HepG2 (cell line): ENCODE results near the gene TRIM31. TPM values are rescaled to one million over a fixed set of nuclear protein-coding genes. Genes with fewer than 3 reads are reported as not detected.
A peak's percentile ranks its signal among the peaks of the same experiment; 100 is the strongest.

ENCODE experiments used
- FOXK1 ChIP-seq: sonication (generic); formaldehyde crosslinking; IDR thresholded peaks from 2 replicates; pipeline ENCODE4 v1.4.0; 2020; ENCODE audit warnings: low read depth, missing genetic modification reagents, borderline replicate concordance
- HNF4G ChIP-seq, 2 experiments: sonication (generic) in 1 of 2; formaldehyde crosslinking in 1 of 2; IDR thresholded peaks; 2 replicates each; pipeline versions ENCODE4 v1.4.0 to v1.6.1; 2011 to 2020; ENCODE audit warnings: borderline replicate concordance in 2 of 2, low read depth in 2 of 2, mild to moderate bottlenecking in 2 of 2, low read length in 1 of 2, missing genetic modification reagents in 1 of 2, moderate library complexity in 1 of 2
- HNRNPH1 ChIP-seq: fragments of 200-400 bp; formaldehyde crosslinking; optimal IDR thresholded peaks from 2 replicates; pipeline ENCODE3; 2017; ENCODE audit warnings: mild to moderate bottlenecking, low read depth, low read length
- ISX ChIP-seq: sonication (generic); formaldehyde crosslinking; conservative IDR thresholded peaks from 2 replicates; pipeline ENCODE4 v1.5.0; 2020; ENCODE audit warnings: missing genetic modification reagents
- TAF1 ChIP-seq: sonication (generic); formaldehyde crosslinking; IDR thresholded peaks from 2 replicates; pipeline ENCODE4 v1.4.0; 2020; ENCODE audit warnings: missing genetic modification reagents
- ZBTB8A ChIP-seq: sonication (generic); formaldehyde crosslinking; IDR thresholded peaks from 2 replicates; pipeline ENCODE4 v1.4.0; 2020; ENCODE audit warnings: mild to moderate bottlenecking, low read depth, missing genetic modification reagents, borderline replicate concordance
- ZNF501 ChIP-seq: sonication (generic); formaldehyde crosslinking; IDR thresholded peaks from 2 replicates; pipeline ENCODE4 v1.5.1; 2020; ENCODE audit warnings: mild to moderate bottlenecking, moderate library complexity, missing genetic modification reagents
- polyA plus RNA-seq, 8 experiments: library from polyadenylated mRNA; depleted of rRNA in 3 of 8; stranded (reverse) in 7 of 8; unstranded in 1 of 8; fragments of >200 nt; fragmentation: Illumina TruSeq in 4 of 8; extraction: Trizol in 4 of 8; gene quantifications; 2 replicates each; pipeline versions ENCODE4 v1.2.1 to v1.2.3, GENCODE V29; 2011 to 2016; ENCODE audit warnings: low read depth in 4 of 8, missing spikeins in 1 of 8, mixed read lengths in 1 of 8; ENCODE audit not compliant: insufficient read depth in 1 of 8
- total RNA-seq, 5 experiments: library from RNA; depleted of rRNA; stranded (reverse); fragments of >200 nt; fragmentation: Illumina TruSeq; extraction: Trizol; gene quantifications; 2 replicates each; pipeline ENCODE4 v1.2.3, GENCODE V29; 2016; ENCODE audit warnings: low read depth in 1 of 5
- TF ChIP-seq, protein P1 (sequence below): sonication (generic); formaldehyde crosslinking; IDR thresholded peaks from 2 replicates; pipeline ENCODE4 v1.5.1; 2020; ENCODE audit warnings: mild to moderate bottlenecking, missing genetic modification reagents, borderline replicate concordance
- TF ChIP-seq, protein P2 (sequence below), 2 experiments: sonication (generic) in 1 of 2; formaldehyde crosslinking in 1 of 2; IDR thresholded peaks; 2 replicates each; pipeline versions ENCODE4 v1.5.1 to v1.6.1; 2011 to 2020; ENCODE audit warnings: borderline replicate concordance in 1 of 2, low read depth in 1 of 2, low read length in 1 of 2, mild to moderate bottlenecking in 1 of 2, missing genetic modification reagents in 1 of 2, moderate library complexity in 1 of 2
- TF ChIP-seq, protein P3 (sequence below): IDR thresholded peaks from 2 replicates; pipeline ENCODE4 v1.6.1; 2016; ENCODE audit warnings: low read depth, missing genetic modification reagents, missing compliant biosample characterization

Gene TRIM31
- total and polyA plus RNA-seq, 2 of the 13 experiments (the other 11 are each of a cell fraction or from before 2014, with no cell fraction given) = 0.13 to 0.51 TPM

DNA sequence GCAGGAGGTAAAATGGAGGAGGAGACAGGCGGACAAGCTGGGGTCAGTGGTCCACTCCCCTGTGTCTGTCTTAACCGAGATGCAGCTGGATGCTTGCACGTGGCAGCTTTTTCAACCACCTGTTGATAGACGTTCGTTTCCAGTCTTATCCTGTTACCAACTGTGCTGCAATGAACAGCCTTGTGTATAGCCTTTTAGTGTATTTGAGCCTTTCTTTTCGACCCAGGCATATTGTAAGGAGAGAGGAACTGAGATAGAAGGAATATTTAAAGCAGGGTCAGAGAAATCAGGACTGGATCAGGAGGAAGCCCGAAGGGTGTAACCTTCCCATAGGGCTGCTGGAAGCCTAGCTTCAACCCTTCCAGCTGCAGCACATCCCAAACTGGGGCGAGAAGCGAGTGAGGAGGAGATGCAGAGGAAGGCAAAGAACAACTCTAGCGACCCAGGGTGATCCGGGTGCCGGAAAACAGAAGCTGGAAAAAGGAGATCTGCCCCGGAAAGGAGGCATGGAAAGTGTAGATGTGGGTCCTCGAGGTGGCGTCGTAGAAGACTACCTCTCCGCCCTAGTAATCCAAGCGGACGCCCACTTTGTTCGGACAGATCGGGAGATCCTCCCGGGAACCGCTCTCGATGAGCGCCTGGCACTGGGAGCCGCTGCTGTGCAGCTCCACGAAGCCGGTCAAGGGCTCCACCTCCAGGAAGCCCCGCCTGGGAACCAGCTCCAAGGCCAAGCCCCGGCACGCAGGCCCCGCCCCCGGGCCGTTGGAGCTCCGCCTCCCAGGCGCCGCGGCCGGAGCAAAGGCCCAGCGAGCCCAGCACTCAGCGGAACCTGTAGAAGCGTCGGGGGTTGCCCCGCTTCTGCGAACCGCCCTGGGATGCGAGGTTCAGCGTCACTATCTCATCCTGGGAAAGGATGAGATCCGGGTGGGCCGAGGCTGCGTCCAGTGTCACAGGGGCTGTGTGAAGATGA, 11.2 kb downstream of the TRIM31 start (continued):
- TF ChIP-seq, protein P1, sequence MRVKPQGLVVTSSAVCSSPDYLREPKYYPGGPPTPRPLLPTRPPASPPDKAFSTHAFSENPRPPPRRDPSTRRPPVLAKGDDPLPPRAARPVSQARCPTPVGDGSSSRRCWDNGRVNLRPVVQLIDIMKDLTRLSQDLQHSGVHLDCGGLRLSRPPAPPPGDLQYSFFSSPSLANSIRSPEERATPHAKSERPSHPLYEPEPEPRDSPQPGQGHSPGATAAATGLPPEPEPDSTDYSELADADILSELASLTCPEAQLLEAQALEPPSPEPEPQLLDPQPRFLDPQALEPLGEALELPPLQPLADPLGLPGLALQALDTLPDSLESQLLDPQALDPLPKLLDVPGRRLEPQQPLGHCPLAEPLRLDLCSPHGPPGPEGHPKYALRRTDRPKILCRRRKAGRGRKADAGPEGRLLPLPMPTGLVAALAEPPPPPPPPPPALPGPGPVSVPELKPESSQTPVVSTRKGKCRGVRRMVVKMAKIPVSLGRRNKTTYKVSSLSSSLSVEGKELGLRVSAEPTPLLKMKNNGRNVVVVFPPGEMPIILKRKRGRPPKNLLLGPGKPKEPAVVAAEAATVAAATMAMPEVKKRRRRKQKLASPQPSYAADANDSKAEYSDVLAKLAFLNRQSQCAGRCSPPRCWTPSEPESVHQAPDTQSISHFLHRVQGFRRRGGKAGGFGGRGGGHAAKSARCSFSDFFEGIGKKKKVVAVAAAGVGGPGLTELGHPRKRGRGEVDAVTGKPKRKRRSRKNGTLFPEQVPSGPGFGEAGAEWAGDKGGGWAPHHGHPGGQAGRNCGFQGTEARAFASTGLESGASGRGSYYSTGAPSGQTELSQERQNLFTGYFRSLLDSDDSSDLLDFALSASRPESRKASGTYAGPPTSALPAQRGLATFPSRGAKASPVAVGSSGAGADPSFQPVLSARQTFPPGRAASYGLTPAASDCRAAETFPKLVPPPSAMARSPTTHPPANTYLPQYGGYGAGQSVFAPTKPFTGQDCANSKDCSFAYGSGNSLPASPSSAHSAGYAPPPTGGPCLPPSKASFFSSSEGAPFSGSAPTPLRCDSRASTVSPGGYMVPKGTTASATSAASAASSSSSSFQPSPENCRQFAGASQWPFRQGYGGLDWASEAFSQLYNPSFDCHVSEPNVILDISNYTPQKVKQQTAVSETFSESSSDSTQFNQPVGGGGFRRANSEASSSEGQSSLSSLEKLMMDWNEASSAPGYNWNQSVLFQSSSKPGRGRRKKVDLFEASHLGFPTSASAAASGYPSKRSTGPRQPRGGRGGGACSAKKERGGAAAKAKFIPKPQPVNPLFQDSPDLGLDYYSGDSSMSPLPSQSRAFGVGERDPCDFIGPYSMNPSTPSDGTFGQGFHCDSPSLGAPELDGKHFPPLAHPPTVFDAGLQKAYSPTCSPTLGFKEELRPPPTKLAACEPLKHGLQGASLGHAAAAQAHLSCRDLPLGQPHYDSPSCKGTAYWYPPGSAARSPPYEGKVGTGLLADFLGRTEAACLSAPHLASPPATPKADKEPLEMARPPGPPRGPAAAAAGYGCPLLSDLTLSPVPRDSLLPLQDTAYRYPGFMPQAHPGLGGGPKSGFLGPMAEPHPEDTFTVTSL (CRISPR knock-in tag) = no peak
- no peak for TF ChIP-seq ISX (CRISPR knock-in tag)
- 0 out of 2 replicates have a peak, but pooled peaks have one; percentile 5 for TF ChIP-seq HNF4G (IDR thresholded peaks at IDR 0.05; ENCODE audit: borderline replicate concordance, low read depth, low read length)
- TF ChIP-seq HNF4G (CRISPR knock-in tag; IDR thresholded peaks at IDR 0.05; ENCODE audit: borderline replicate concordance, low read depth) = 0 out of 2 replicates have a peak, but pooled peaks have one; percentile 60
- no peak; the same call in 1 of the 2 replicates for TF ChIP-seq ZNF501 (CRISPR knock-in tag)
- TF ChIP-seq ZBTB8A = no peak
- no peak for TF ChIP-seq HNRNPH1
- TF ChIP-seq FOXK1 (CRISPR knock-in tag) = peak; percentile 60; the same call in 1 of the 2 replicates
- TF ChIP-seq, protein P2, sequence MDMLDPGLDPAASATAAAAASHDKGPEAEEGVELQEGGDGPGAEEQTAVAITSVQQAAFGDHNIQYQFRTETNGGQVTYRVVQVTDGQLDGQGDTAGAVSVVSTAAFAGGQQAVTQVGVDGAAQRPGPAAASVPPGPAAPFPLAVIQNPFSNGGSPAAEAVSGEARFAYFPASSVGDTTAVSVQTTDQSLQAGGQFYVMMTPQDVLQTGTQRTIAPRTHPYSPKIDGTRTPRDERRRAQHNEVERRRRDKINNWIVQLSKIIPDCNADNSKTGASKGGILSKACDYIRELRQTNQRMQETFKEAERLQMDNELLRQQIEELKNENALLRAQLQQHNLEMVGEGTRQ (IDR thresholded peaks at IDR 0.05; ENCODE audit: low read depth, low read length) = no peak
- TF ChIP-seq, protein P2 (CRISPR knock-in tag; IDR thresholded peaks at IDR 0.05; ENCODE audit: borderline replicate concordance) = no peak
- TF ChIP-seq TAF1 (CRISPR knock-in tag) = peak; percentile 91; the same call in 1 of the 2 replicates
- TF ChIP-seq, protein P3, sequence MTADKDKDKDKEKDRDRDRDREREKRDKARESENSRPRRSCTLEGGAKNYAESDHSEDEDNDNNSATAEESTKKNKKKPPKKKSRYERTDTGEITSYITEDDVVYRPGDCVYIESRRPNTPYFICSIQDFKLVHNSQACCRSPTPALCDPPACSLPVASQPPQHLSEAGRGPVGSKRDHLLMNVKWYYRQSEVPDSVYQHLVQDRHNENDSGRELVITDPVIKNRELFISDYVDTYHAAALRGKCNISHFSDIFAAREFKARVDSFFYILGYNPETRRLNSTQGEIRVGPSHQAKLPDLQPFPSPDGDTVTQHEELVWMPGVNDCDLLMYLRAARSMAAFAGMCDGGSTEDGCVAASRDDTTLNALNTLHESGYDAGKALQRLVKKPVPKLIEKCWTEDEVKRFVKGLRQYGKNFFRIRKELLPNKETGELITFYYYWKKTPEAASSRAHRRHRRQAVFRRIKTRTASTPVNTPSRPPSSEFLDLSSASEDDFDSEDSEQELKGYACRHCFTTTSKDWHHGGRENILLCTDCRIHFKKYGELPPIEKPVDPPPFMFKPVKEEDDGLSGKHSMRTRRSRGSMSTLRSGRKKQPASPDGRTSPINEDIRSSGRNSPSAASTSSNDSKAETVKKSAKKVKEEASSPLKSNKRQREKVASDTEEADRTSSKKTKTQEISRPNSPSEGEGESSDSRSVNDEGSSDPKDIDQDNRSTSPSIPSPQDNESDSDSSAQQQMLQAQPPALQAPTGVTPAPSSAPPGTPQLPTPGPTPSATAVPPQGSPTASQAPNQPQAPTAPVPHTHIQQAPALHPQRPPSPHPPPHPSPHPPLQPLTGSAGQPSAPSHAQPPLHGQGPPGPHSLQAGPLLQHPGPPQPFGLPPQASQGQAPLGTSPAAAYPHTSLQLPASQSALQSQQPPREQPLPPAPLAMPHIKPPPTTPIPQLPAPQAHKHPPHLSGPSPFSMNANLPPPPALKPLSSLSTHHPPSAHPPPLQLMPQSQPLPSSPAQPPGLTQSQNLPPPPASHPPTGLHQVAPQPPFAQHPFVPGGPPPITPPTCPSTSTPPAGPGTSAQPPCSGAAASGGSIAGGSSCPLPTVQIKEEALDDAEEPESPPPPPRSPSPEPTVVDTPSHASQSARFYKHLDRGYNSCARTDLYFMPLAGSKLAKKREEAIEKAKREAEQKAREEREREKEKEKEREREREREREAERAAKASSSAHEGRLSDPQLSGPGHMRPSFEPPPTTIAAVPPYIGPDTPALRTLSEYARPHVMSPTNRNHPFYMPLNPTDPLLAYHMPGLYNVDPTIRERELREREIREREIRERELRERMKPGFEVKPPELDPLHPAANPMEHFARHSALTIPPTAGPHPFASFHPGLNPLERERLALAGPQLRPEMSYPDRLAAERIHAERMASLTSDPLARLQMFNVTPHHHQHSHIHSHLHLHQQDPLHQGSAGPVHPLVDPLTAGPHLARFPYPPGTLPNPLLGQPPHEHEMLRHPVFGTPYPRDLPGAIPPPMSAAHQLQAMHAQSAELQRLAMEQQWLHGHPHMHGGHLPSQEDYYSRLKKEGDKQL = peak; percentile 59; the same call in 1 of the 2 replicates
